Endothelial cell of umbilical vein (primary cell): ENCODE data around the gene PKD1L1. TPM values are rescaled to one million over a fixed set of nuclear protein-coding genes. Genes with fewer than 3 reads are reported as not detected.

ENCODE experiments used
- BruUV-seq: library from RNA; stranded (reverse); fragments of 400-500 nt; replicated peaks from 2 replicates; lab custom pipeline; 2021; lab: Mats Ljungman, UMichigan
- CTCF ChIA-PET: fragments of 300-600, 350-600 bp; sonication (Branson Sonifier 250); formaldehyde crosslinking; loops from one replicate; lab custom pipeline; 2021; ENCODE audit warnings: antibody characterized with exemption, inconsistent platforms; lab: Charles Lee
- POLR2A ChIA-PET: fragments of 300-600, 350-600 bp; sonication (Branson Sonifier 250); formaldehyde crosslinking; loops from one replicate; lab custom pipeline; 2021; ENCODE audit warnings: antibody characterized with exemption, inconsistent platforms; lab: Charles Lee
- DNase-seq: peaks from one replicate; pipeline ENCODE4 v3.0.0-alpha.2; 2011; ENCODE audit warnings: low read depth, low spot score
- FAIRE-seq: peaks from 2 replicates; lab custom pipeline; 2011; peaks lifted over from hg19 to GRCh38; lab: Jason Lieb, UNC
- H2AFZ ChIP-seq: 2 replicates; pipeline ENCODE4 v1.6.0; 2012; ENCODE audit warnings: low read depth, low read length, control low read depth, inconsistent platforms
- H3K27ac ChIP-seq: 2 replicates; pipeline ENCODE4 v1.5.1; 2011; ENCODE audit warnings: low read depth, mild to moderate bottlenecking, control low read depth, low read length, moderate library complexity; ENCODE audit not compliant: insufficient read depth
- H3K27me3 ChIP-seq, 2 experiments: 2 replicates each; pipeline versions ENCODE4 v1.6.0 to v1.6.1; 2011; ENCODE audit warnings: low read length in 2 of 2, mixed read lengths in 1 of 2; ENCODE audit not compliant: control insufficient read depth in 2 of 2, insufficient read depth in 2 of 2
- H3K36me3 ChIP-seq, 2 experiments: 2 replicates in 1 of 2; 3 replicates in 1 of 2; pipeline ENCODE4 v1.5.1; 2011; ENCODE audit warnings: low read length in 2 of 2, mild to moderate bottlenecking in 1 of 2, moderate library complexity in 1 of 2; ENCODE audit not compliant: control insufficient read depth in 2 of 2, insufficient read depth in 2 of 2; ENCODE audit errors: extremely low read depth in 1 of 2
- H3K4me1 ChIP-seq: 3 replicates; pipeline ENCODE4 v1.5.1; 2011; ENCODE audit warnings: mild to moderate bottlenecking, low read length; ENCODE audit not compliant: control insufficient read depth, insufficient read depth; ENCODE audit errors: extremely low read depth
- H3K4me2 ChIP-seq: 2 replicates; pipeline ENCODE4 v1.6.1; 2011; ENCODE audit warnings: low read length, control low read depth, mixed read lengths; ENCODE audit not compliant: insufficient read depth
- H3K4me3 ChIP-seq, 3 experiments: fragments of 200-600 bp in 1 of 3; sonication (generic), shearing (Covaris generic) in 1 of 3; replicated peaks in 1 of 3; 2 replicates each; pipeline ENCODE4 v1.5.1; 2011 to 2016; ENCODE audit warnings: control low read depth in 3 of 3, low read length in 3 of 3, mild to moderate bottlenecking in 2 of 3, inconsistent platforms in 1 of 3, low read depth in 1 of 3, moderate library complexity in 1 of 3; ENCODE audit not compliant: insufficient read depth in 1 of 3
- H3K79me2 ChIP-seq: 2 replicates; pipeline ENCODE4 v1.6.0; 2012; ENCODE audit warnings: low read length, inconsistent platforms; ENCODE audit not compliant: control insufficient read depth, insufficient read depth
- H3K9ac ChIP-seq: replicated peaks from 2 replicates; pipeline ENCODE3; 2011; ENCODE audit warnings: low read length, control low read depth; ENCODE audit not compliant: insufficient read depth; ENCODE audit errors: extremely low read depth
- H3K9me1 ChIP-seq: replicated peaks from 3 replicates; pipeline ENCODE4 v1.6.0; 2011; ENCODE audit warnings: mild to moderate bottlenecking, low read length; ENCODE audit not compliant: control insufficient read depth, insufficient read depth; ENCODE audit errors: extremely low read depth
- H3K9me3 ChIP-seq: replicated peaks from 2 replicates; pipeline ENCODE4 v1.5.1; 2012; ENCODE audit warnings: low read length, inconsistent platforms; ENCODE audit not compliant: control insufficient read depth, insufficient read depth
- H4K20me1 ChIP-seq: replicated peaks from 2 replicates; pipeline ENCODE3; 2011; ENCODE audit warnings: mild to moderate bottlenecking, low read length; ENCODE audit not compliant: control insufficient read depth, insufficient read depth; ENCODE audit errors: extremely low read depth
- CTCF ChIP-seq, 2 donors: IDR thresholded peaks; 1 replicate in 1 of 2; 2 replicates in 1 of 2; pipeline ENCODE4 v1.5.1; 2011; ENCODE audit warnings: low read length in 2 of 2, mild to moderate bottlenecking in 2 of 2, moderate library complexity in 2 of 2, control low read depth in 1 of 2, inconsistent platforms in 1 of 2, low read depth in 1 of 2; ENCODE audit not compliant: insufficient read depth in 1 of 2; ENCODE audit errors: extremely low read depth in 1 of 2
- EZH2 ChIP-seq: IDR thresholded peaks from 2 replicates; pipeline ENCODE4 v1.6.1; 2012; ENCODE audit warnings: borderline replicate concordance, low read depth, mild to moderate bottlenecking, moderate library complexity, low read length, inconsistent platforms; ENCODE audit not compliant: severe bottlenecking
- FOS ChIP-seq: IDR thresholded peaks from 2 replicates; pipeline ENCODE4 v1.6.1; 2011; ENCODE audit warnings: mild to moderate bottlenecking, low read length, moderate library complexity, borderline replicate concordance; ENCODE audit not compliant: insufficient read depth
- GATA2 ChIP-seq: IDR thresholded peaks from 2 replicates; pipeline ENCODE4 v1.7.0; 2011; ENCODE audit warnings: low read depth, mild to moderate bottlenecking, moderate library complexity, mixed read lengths, low read length; ENCODE audit not compliant: insufficient read length, insufficient read depth
- JUN ChIP-seq: IDR thresholded peaks from 2 replicates; pipeline ENCODE4 v1.6.1; 2011; ENCODE audit warnings: borderline replicate concordance, low read depth; ENCODE audit not compliant: insufficient read length, insufficient read depth
- MAX ChIP-seq: IDR thresholded peaks from 2 replicates; pipeline ENCODE4 v1.6.1; 2011; ENCODE audit not compliant: insufficient read depth, insufficient read length
- MYC ChIP-seq: IDR thresholded peaks from one replicate; pipeline ENCODE4 v1.6.1; 2011; ENCODE audit warnings: mild to moderate bottlenecking, low read depth, low read length
- POLR2A ChIP-seq: IDR thresholded peaks from 2 replicates; pipeline ENCODE4 v1.6.1; 2012; ENCODE audit warnings: low read depth, mild to moderate bottlenecking, control low read depth, low read length
- POLR2AphosphoS5 ChIP-seq: IDR thresholded peaks from 2 replicates; pipeline ENCODE4 v1.6.1; 2012; ENCODE audit warnings: low read depth, mild to moderate bottlenecking, control low read depth, low read length, moderate library complexity; ENCODE audit not compliant: insufficient read depth
- dilution Hi-C: fragments of 300-500 bp; cut with MboI; formaldehyde crosslinking; loops from one replicate; pipeline ENCODE4 v1.15.0; 2019; ENCODE audit warnings: low sequenced_read_pairs; ENCODE audit not compliant: extremely low pct_ligation_motif_present
- intact Hi-C: fragments of 100-400 bp; cut with micrococcal nuclease; formaldehyde crosslinking; loops from one replicate; pipeline ENCODE4 v1.10.0; 2022
- polyA plus RNA-seq, 4 experiments: library from polyadenylated mRNA; depleted of rRNA in 3 of 4; stranded (reverse) in 3 of 4; unstranded in 1 of 4; fragments of >200 nt; gene quantifications; 2 replicates each; pipeline versions ENCODE4 v1.2.1 to v1.2.3, GENCODE V29; 2011 to 2012; ENCODE audit warnings: missing spikeins in 1 of 4
- total RNA-seq: library from RNA; stranded (reverse); gene quantifications from 2 replicates; pipeline ENCODE4 v1.2.3, GENCODE V29; 2021

The PKD1L1 gene
- total and polyA plus RNA-seq, 2 donors (not counting 3 experiments of a cell fraction or from before 2014, with no cell fraction given) = 4.1 to 5.9 TPM

GRCh38 chr7:47887016-47887640 lies 61.1 kb downstream of the PKD1L1 start:
- BruUV-seq = no TSS peak
- no peaks in the 10 kb centered on the region for H3K4me1 ChIP-seq
- no peak for DNase-seq
- ChIA-PET POLR2A (no interaction called here), CTCF (no interaction called here)
- no peak overlapping the region for H3K4me3 ChIP-seq
- H4K20me1 ChIP-seq = no peaks in the 10 kb centered on the region
- intact Hi-C loops = no loop called here
- H3K9me1 ChIP-seq = no peaks in the 10 kb centered on the region
- no peaks in the 10 kb centered on the region for H3K9me3 ChIP-seq
- no peak overlapping the region for H3K4me2 ChIP-seq
- H2AFZ ChIP-seq = no peak overlapping the region
- TF ChIP-seq GATA2 (no peak), POLR2AphosphoS5 (no peak), EZH2 (no peak), JUN (no peak), FOS (no peak), CTCF (IDR thresholded peaks at IDR 0.05; ENCODE audit: extremely low read depth in 1 of 2, insufficient read depth in 1 of 2, low read depth in 1 of 2, low read length in 2 of 2) (no peak), MAX (no peak), MYC (no peak), POLR2A (no peak)
- H3K36me3 ChIP-seq = no peaks in the 10 kb centered on the region
- H3K9ac ChIP-seq = no peak overlapping the region
- no peak overlapping the region for H3K27ac ChIP-seq
- dilution Hi-C loops = no loop called here
- H3K79me2 ChIP-seq = no peaks in the 10 kb centered on the region
- no peak for FAIRE-seq
- peaks cover 4 to 6% of the 10 kb centered on the region in 2 experiments for H3K27me3 ChIP-seq
